HG02981 (cell line): ENCODE results near the gene AFAP1.

ENCODE experiments used
- ATAC-seq: cut with Tn5 transposase; IDR thresholded peaks from one replicate; pipeline ENCODE4 v1.9.1; 2021; ENCODE audit warnings: mild to moderate bottlenecking, moderate library complexity; ENCODE audit not compliant: unreplicated experiment

AFAP1 gene

DNA sequence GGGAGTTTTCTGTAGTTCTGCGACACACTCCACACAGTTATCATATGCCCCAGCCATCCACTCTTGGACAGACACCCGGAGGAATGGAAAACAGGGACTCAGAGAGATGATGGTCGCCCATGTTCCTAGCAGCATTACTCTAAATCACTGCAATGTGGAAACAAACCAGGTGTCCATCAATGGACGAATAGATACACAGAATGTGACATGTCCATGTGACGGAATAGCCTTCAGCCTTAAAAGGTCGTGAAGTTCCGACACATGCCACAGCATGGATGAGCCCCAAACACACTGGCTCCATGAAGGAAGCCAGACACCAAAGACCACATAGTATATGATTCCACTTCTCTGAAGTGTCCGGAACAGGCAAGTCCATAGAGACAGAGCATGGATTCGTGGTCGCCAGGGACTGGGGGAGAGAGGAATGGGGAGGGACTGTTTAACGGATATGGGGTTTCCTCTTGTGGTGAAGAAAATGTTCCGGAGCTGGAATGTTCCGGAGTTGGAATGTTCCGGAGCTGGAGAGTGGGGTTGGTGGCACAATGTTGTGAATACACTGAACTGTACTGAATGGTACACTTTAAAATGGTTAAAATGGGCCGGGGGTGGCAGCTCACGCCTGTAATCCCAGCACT is 28.7 kb upstream of the AFAP1 start:
- ATAC-seq: no peak

- no peak for ATAC-seq
Measured at GRCh38 chr4:7967501-7968261, 28.0 kb upstream of the AFAP1 start.

DNA sequence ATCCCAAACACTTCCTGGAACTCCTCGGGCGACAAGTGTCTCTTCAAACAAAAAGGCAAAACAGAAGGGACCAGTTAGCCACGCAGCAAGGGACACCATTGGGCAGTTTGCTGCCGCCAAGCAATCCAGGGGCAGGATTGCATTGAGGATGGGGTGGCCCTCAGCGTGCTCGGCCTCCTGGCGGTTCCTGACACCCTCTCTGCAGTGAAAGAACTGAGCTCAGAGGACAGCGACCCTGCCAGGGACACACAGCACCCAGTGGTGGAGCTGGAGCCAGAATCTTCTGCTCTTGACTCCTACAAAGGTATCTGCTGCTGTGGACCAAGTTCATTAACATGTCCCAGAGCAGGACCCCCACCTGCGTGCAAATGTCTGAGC is 27.4 kb upstream of the AFAP1 start:
- no peak for ATAC-seq

DNA sequence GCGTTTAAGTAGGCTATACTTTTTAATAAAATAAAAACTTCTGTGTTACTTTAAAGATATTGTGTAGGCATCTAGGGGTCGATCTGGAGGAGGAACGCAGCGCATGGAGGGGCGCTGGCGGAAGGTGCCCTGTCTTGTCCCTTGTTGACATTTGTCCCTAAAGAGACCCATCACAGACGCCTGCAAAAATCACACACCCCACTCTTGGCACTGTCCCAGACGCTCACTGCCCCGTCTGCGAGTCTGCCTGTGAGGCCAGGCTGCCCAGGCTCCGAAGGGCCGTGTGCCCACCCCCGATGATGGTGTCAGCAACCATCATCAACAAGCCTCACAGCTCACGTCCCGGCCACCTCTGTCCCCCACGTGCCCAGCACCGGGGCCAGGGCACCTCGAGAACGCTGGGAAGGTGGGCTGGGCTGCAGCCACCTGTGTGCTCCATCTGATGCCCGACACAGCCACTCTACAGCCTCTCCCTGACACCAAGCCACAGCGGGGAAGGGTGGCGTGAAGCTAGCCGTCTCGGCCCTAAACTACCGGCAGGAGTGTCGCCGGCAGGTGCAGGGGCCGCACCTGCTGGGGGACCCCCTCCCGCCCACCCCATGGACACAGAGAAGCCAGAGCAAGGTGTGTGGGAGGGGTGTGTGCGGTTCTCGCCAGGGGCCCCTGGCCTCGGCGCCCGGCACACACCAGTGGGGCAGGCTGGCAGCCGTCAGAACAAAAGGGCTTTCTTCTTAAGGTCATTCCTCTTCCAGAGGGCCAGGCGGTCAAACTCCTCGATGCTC is 26.8 kb upstream of the AFAP1 start:
- ATAC-seq: no peak

GRCh38 chr4:7964890-7965662 is 25.4 kb upstream of the AFAP1 start:
- no peak for ATAC-seq

DNA sequence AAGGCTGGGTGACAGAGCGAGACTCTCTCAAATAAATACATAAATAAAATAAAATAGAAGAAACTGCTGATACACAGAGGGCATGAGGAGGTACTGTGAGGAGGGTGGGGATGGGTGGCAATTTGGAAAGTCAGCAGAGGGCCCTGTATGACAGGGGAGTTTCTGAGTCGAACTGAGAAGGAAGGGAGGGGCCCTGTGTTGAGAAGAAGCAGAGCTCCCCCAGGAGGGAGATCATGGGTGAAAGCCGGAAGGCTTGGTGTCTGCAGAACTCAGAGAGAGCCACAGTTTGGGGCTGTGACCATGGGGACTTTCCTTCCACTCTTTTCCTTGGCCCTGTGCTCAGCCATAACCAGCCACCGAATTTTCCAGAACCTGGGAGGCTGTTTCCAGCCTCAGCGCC is 24.8 kb upstream of the AFAP1 start:
- no peak for ATAC-seq

DNA sequence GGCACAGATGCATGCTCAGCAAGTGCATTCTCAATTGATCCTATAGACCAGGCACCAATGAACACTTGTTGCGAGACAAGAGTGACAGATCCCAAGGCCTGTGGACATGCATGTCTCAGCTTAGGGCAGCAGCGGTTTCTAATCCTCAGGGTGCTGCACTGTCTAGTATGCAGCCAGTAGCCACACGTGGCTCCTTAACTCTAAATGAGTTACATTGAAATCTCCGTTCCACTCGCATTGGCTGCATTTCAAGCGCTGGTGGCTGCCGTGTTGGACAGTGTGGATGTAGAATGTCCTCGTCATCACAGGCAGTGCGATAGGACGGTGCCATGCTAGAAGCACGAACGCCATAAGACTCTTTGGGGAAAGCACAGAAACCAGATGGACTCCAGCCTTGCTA is 24.0 kb upstream of the AFAP1 start:
- ATAC-seq: no peak

- no peak for ATAC-seq
Measured at GRCh38 chr4:7962609-7963508, 23.2 kb upstream of the AFAP1 start.

DNA sequence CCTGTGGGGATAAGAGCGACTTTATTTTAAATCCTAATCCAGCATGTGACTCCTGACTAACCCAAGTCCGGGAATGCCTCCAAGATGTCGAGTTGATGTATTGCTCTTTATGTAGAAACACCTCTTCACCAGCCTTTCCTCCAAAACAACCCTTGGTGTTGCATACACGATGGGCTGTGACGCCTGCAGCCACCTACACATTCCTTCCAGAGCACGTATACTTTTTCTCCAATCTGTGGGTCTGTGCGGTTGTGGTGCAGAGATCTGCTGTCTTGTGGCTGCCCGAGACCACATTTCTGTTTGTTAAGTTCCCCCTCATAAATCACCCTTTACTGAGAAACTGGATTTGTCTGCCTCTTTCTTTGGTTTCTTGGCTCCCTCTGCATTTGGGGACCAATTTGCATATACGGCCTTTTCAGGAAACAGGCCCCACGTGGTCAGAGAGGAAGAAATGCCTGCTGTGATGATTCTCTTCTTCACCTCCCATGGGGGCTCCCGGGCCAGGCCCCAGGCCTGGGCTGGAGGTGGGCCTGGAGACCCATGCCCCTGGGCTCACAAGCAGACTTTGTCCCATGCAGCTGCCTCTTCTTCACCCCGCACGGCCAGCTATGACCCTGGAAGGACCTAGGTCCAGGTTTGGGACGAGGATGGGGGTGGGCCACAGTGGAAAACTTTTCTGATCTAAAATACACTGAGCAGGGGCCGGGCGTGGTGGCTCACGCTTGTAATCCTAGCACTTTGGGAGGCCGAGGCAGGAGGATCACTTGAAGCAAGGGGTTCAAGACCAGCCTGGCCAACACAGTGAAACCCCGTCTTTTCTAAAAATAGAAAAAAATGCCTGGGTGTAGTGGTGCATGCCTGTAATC is 21.4 kb upstream of the AFAP1 start:
- peak; percentile 52 for ATAC-seq

GRCh38 chr4:7960017-7960789 is 20.5 kb upstream of the AFAP1 start:
- no peak for ATAC-seq

DNA sequence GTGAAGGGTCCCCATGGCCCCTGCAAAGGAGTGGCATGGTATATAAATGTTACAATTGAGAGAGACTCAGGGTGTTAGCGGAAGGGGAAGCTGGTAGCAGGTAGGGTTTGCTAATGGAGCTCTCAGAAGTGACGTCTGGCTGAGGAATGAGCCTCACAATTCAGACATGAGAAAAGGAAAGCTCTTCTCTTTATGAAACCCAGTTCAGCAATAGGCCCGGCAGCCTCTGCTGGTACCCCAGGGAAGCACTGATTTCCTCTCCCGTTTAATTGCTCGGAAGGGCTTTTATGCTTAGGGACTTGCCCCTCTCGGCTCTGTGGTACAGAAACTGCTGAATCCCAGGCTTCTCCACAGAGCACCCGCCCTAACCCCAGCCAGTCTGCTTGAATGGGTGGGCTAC is 19.4 kb upstream of the AFAP1 start:
- ATAC-seq: no peak

DNA sequence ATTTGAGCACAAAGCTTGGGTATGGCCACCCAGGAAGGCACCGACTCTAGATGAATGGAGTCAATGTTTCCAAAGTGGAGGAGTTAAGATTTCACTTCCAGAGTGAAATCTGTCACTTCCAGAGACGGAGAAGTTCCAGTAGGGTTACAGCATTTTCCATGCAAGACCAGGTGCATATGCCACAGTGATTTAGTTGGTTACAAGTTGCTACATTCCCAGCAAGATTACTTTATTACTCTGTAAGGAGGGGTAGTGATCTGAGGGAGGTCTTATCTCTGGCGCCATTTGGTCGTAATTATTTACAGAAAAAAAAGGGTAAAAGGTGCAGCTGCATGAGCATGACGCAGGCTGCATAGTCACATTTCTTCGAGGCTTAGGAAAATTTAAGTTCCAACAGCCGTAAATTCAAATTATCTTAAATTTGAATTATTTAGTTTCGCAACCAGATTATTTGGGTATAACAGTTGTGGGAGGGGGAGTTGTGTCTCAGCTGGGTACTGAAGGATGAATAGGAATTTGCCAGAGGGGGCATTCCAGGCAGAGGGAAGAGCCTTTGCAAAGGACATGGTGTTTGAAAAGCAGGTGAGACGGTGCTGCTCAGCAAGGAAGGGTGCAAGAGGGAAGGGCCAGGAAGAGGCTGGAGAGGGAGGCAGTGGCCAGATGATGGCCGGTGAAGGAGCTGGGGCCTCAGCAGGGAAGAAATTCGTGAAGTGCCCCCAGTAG is 17.4 kb upstream of the AFAP1 start:
- no peak for ATAC-seq

DNA sequence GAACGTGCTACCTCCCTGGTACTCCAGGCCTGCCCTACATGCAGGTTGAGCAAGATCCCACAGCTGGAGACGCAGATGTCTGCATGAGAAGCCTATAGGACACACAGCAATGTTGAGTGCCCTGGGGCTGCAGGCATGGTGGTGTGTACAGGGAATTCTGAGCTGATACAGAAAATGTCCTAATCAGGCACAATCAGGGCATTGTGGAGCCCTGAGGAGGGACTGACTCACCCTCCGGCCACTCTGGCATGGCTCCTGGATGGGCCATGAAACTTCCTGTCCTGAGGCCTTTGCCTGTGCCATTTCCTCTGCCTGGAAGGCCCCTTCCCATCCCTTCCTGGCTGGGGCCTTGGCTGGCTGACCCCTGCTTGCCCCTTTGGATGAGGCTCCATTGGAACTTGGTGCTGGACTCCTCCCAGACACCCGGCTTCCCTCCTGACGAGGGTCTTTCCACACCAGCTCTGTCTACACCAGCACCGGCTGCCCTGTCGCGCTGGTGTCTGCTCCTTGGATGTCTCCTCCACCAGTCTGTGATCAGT is 16.7 kb upstream of the AFAP1 start:
- ATAC-seq: no peak

GRCh38 chr4:7955393-7955792 is 15.7 kb upstream of the AFAP1 start:
- no peak for ATAC-seq

DNA sequence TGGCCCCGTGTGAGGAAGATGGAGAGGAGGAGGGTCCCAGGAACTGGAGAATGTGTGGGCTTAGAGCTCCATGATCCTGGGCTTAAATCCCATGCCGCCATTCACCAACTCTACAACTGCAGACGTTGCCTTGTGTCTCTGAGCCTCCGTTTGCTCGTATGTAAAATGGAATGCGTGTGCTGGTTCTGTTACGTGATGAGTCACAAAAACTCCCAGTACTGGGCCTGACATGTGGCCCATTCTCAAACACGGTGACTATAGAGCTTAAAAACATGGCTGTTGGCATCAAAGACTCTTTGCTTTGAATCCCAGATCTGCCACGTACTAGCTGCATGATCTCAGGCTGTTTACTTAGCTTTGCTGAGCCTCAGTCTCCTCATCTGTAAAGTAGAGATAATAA is 13.0 kb upstream of the AFAP1 start:
- no peak for ATAC-seq

- no peak for ATAC-seq
Measured at GRCh38 chr4:7950301-7951092, 10.8 kb upstream of the AFAP1 start.

GRCh38 chr4:7949759-7950158 is 10.1 kb upstream of the AFAP1 start:
- no peak for ATAC-seq
